HepG2 (cell line): ENCODE measurements around the gene STMN3. TPM values are rescaled to one million over a fixed set of nuclear protein-coding genes. Genes with fewer than 3 reads are reported as not detected.
A peak's percentile ranks its signal among the peaks of the same experiment; 100 is the strongest.

Source experiments
- ARID5B ChIP-seq: IDR thresholded peaks from 2 replicates; pipeline ENCODE4 v1.4.0; 2020; ENCODE audit warnings: mild to moderate bottlenecking, missing genetic modification reagents
- DRAP1 ChIP-seq: IDR thresholded peaks from 2 replicates; pipeline ENCODE4 v1.6.1; 2016; ENCODE audit warnings: missing genetic modification reagents, missing compliant biosample characterization
- HMG20B ChIP-seq: conservative IDR thresholded peaks from 2 replicates; pipeline ENCODE4 v1.6.1; 2016; ENCODE audit warnings: missing genetic modification reagents, missing compliant biosample characterization
- MZF1 ChIP-seq: sonication (generic); formaldehyde crosslinking; IDR thresholded peaks from 2 replicates; pipeline ENCODE4 v1.8.1; 2023; ENCODE audit warnings: mild to moderate bottlenecking, missing genetic modification reagents, borderline replicate concordance
- PAX8 ChIP-seq: sonication (generic); formaldehyde crosslinking; IDR thresholded peaks from 2 replicates; pipeline ENCODE4 v1.8.0; 2022; ENCODE audit warnings: mild to moderate bottlenecking, missing genetic modification reagents, borderline replicate concordance
- RFX1 ChIP-seq: fragments of 450-650 bp; IDR thresholded peaks from 2 replicates; pipeline ENCODE4 v1.6.1; 2017
- RNF2 ChIP-seq: fragments of 450-650 bp; conservative IDR thresholded peaks from 2 replicates; pipeline ENCODE4 v1.6.1; 2016; ENCODE audit warnings: low read depth
- ZBTB21 ChIP-seq: sonication (generic); formaldehyde crosslinking; IDR thresholded peaks from 2 replicates; pipeline ENCODE4 v1.4.0; 2020; ENCODE audit warnings: missing genetic modification reagents
- ZBTB7A ChIP-seq: sonication (generic); formaldehyde crosslinking; IDR thresholded peaks from 2 replicates; pipeline ENCODE4 v1.8.0; 2022; ENCODE audit warnings: mild to moderate bottlenecking, missing genetic modification reagents
- ZNF101 ChIP-seq: sonication (generic); formaldehyde crosslinking; IDR thresholded peaks from 2 replicates; pipeline ENCODE4 v1.4.0; 2020; ENCODE audit warnings: mild to moderate bottlenecking, low read depth, missing genetic modification reagents, borderline replicate concordance
- ZNF12 ChIP-seq: sonication (generic); formaldehyde crosslinking; IDR thresholded peaks from 2 replicates; pipeline ENCODE4 v1.5.0; 2020; ENCODE audit warnings: missing genetic modification reagents
- ZNF232 ChIP-seq: sonication (generic); formaldehyde crosslinking; IDR thresholded peaks from 2 replicates; pipeline ENCODE4 v1.4.0; 2020; ENCODE audit warnings: missing genetic modification reagents, borderline replicate concordance
- ZNF770 ChIP-seq: sonication (generic); formaldehyde crosslinking; IDR thresholded peaks from 2 replicates; pipeline ENCODE4 v1.5.0; 2020; ENCODE audit warnings: mild to moderate bottlenecking, missing genetic modification reagents
- polyA plus RNA-seq, 8 experiments: library from polyadenylated mRNA; depleted of rRNA in 3 of 8; stranded (reverse) in 7 of 8; unstranded in 1 of 8; fragments of >200 nt; fragmentation: Illumina TruSeq in 4 of 8; extraction: Trizol in 4 of 8; gene quantifications; 2 replicates each; pipeline versions ENCODE4 v1.2.1 to v1.2.3, GENCODE V29; 2011 to 2016; ENCODE audit warnings: low read depth in 4 of 8, missing spikeins in 1 of 8, mixed read lengths in 1 of 8; ENCODE audit not compliant: insufficient read depth in 1 of 8
- total RNA-seq, 5 experiments: library from RNA; depleted of rRNA; stranded (reverse); fragments of >200 nt; fragmentation: Illumina TruSeq; extraction: Trizol; gene quantifications; 2 replicates each; pipeline ENCODE4 v1.2.3, GENCODE V29; 2016; ENCODE audit warnings: low read depth in 1 of 5
- TF ChIP-seq, protein P1 (sequence below): sonication (generic); formaldehyde crosslinking; IDR thresholded peaks from 2 replicates; pipeline ENCODE4 v1.5.0; 2020; ENCODE audit warnings: mild to moderate bottlenecking, missing genetic modification reagents
- TF ChIP-seq, protein P2 (sequence below): sonication (generic); formaldehyde crosslinking; IDR thresholded peaks from 2 replicates; pipeline ENCODE4 v1.8.0; 2022; ENCODE audit warnings: missing genetic modification reagents, low read depth, mild to moderate bottlenecking, borderline replicate concordance
- TF ChIP-seq, protein P3 (sequence below): sonication (generic); formaldehyde crosslinking; IDR thresholded peaks from 2 replicates; pipeline ENCODE4; 2020; ENCODE audit warnings: missing genetic modification reagents, mild to moderate bottlenecking, borderline replicate concordance

The STMN3 gene
- total and polyA plus RNA-seq, 2 of the 13 experiments (the other 11 are each of a cell fraction or from before 2014, with no cell fraction given): 21.0 to 48.3 TPM

GRCh38 chr20:63641792-63642523, 11.3 kb downstream of the STMN3 start (continued):
- TF ChIP-seq, protein P1, sequence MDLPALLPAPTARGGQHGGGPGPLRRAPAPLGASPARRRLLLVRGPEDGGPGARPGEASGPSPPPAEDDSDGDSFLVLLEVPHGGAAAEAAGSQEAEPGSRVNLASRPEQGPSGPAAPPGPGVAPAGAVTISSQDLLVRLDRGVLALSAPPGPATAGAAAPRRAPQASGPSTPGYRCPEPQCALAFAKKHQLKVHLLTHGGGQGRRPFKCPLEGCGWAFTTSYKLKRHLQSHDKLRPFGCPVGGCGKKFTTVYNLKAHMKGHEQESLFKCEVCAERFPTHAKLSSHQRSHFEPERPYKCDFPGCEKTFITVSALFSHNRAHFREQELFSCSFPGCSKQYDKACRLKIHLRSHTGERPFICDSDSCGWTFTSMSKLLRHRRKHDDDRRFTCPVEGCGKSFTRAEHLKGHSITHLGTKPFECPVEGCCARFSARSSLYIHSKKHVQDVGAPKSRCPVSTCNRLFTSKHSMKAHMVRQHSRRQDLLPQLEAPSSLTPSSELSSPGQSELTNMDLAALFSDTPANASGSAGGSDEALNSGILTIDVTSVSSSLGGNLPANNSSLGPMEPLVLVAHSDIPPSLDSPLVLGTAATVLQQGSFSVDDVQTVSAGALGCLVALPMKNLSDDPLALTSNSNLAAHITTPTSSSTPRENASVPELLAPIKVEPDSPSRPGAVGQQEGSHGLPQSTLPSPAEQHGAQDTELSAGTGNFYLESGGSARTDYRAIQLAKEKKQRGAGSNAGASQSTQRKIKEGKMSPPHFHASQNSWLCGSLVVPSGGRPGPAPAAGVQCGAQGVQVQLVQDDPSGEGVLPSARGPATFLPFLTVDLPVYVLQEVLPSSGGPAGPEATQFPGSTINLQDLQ (CRISPR knock-in tag): peak; percentile 32; the same call in 1 of the 2 replicates
- TF ChIP-seq HMG20B (CRISPR knock-in tag) (no peak), RFX1 (no peak), ZNF101 (CRISPR knock-in tag) (no peak), ARID5B (CRISPR knock-in tag) (0 out of 2 replicates have a peak, but pooled peaks have one; percentile 35), DRAP1 (CRISPR knock-in tag) (peak; percentile 57; the same call in 1 of the 2 replicates), MZF1 (CRISPR knock-in tag) (no peak), ZBTB7A (peak; percentile 12; the same call in 1 of the 2 replicates), ZNF12 (CRISPR knock-in tag) (peak; percentile 76), ZNF232 (CRISPR knock-in tag) (no peak), RNF2 (no peak; the same call in 1 of the 2 replicates), ZNF770 (CRISPR knock-in tag) (no peak), PAX8 (CRISPR knock-in tag) (no peak), ZBTB21 (CRISPR knock-in tag) (no peak)
- TF ChIP-seq, protein P2, sequence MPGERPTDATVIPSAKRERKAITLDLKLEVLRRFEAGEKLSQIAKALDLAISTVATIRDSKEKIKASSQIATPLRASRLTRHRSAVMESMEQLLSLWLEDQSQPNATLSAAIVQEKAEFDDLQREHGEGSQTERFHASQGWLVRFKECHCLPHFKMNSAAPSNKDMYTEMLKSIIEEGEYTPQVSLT (CRISPR knock-in tag): no peak
- TF ChIP-seq, protein P3, sequence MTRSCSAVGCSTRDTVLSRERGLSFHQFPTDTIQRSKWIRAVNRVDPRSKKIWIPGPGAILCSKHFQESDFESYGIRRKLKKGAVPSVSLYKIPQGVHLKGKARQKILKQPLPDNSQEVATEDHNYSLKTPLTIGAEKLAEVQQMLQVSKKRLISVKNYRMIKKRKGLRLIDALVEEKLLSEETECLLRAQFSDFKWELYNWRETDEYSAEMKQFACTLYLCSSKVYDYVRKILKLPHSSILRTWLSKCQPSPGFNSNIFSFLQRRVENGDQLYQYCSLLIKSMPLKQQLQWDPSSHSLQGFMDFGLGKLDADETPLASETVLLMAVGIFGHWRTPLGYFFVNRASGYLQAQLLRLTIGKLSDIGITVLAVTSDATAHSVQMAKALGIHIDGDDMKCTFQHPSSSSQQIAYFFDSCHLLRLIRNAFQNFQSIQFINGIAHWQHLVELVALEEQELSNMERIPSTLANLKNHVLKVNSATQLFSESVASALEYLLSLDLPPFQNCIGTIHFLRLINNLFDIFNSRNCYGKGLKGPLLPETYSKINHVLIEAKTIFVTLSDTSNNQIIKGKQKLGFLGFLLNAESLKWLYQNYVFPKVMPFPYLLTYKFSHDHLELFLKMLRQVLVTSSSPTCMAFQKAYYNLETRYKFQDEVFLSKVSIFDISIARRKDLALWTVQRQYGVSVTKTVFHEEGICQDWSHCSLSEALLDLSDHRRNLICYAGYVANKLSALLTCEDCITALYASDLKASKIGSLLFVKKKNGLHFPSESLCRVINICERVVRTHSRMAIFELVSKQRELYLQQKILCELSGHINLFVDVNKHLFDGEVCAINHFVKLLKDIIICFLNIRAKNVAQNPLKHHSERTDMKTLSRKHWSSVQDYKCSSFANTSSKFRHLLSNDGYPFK: no peak
